ENCODE results near the gene ITGB4. TPM values are rescaled to one million over a fixed set of nuclear protein-coding genes. Genes with fewer than 3 reads are reported as not detected.

Gene ITGB4
- total and polyA plus RNA-seq, 2 experiments from 2014 or later: 6.1 to 9.7 TPM

GRCh38 chr17:75756451-75757085 lies 35.3 kb downstream of the ITGB4 start:
- Histone ChIP-seq H3K36me3 (ENCODE audit: insufficient read depth) (no peaks in the 10 kb centered on the region), H3K4me1 (ENCODE audit: insufficient read depth) (no peaks in the 10 kb centered on the region), H2AFZ (no peak overlapping the region), H4K20me1 (replicated peaks; ENCODE audit: insufficient read depth) (no peaks in the 10 kb centered on the region), H3K27me3 (ENCODE audit: insufficient read depth) (no peaks in the 10 kb centered on the region), H3K4me3 (no peak overlapping the region), H3K9me2 (ENCODE audit: insufficient read depth) (no peaks in the 10 kb centered on the region), H3K27ac (ENCODE audit: low read depth) (no peak overlapping the region), H3K79me2 (replicated peaks; ENCODE audit: insufficient read depth) (no peaks in the 10 kb centered on the region), H3F3A (replicated peaks; ENCODE audit: low read depth) (peaks cover 4% of the 10 kb centered on the region; the same call in 1 of the 2 replicates), H3K4me2 (no peak overlapping the region)
- peaks cover 15% of the 10 kb centered on the region for H3K27me3 Mint-ChIP-seq (ENCODE audit: insufficient read depth, low read depth, poor library complexity)
- no peaks in the 10 kb centered on the region for H3K36me3 Mint-ChIP-seq (ENCODE audit: low read depth)
- H3K4me3 Mint-ChIP-seq: no peak overlapping the region
- no peaks in the 10 kb centered on the region for H3K9me3 Mint-ChIP-seq
- no peak for ATAC-seq
- no peak overlapping the region for H3K27ac Mint-ChIP-seq
- TF ChIP-seq ETS1 (IDR thresholded peaks at IDR 0.05) (no peak), JUNB (IDR thresholded peaks at IDR 0.05; ENCODE audit: unreplicated experiment) (no peak), ZNF114 (CRISPR knock-in tag; IDR thresholded peaks at IDR 0.05) (no peak), EZH2phosphoT487 (IDR thresholded peaks at IDR 0.05; ENCODE audit: unreplicated experiment) (no peak), REST (IDR thresholded peaks at IDR 0.05; ENCODE audit: unreplicated experiment) (no peak), CTCF (conservative IDR thresholded peaks at IDR 0.05; ENCODE audit: low read depth in 2 of 2) (no peak), NANOG (IDR thresholded peaks at IDR 0.05; ENCODE audit: borderline replicate concordance) (no peak), POLR2AphosphoS5 (IDR thresholded peaks at IDR 0.05; ENCODE audit: low read depth) (no peak), CREB1 (CRISPR knock-in tag; IDR thresholded peaks at IDR 0.05; ENCODE audit: low read depth) (no peak), EZH2 (IDR thresholded peaks at IDR 0.05; ENCODE audit: low read depth, unreplicated experiment) (no peak), STAT1 (IDR thresholded peaks at IDR 0.05; ENCODE audit: unreplicated experiment) (no peak), ZNF331 (CRISPR knock-in tag; IDR thresholded peaks at IDR 0.05; ENCODE audit: low read depth) (no peak), ZNF462 (CRISPR knock-in tag; IDR thresholded peaks at IDR 0.05) (no peak)
- DNase-seq (ENCODE audit: low spot score): no peak
- peaks cover 13% of the 10 kb centered on the region for H3K4me1 Mint-ChIP-seq

Measured in GM23338 (cell line).